Stimulated activated CD8-positive, alpha-beta memory T cell treated with anti-CD3 and anti-CD28 coated beads, Interleukin-7, amount 100 ng/mL, for 1 hour (primary cell): ENCODE results near the gene ZDHHC14.
A peak's percentile ranks its signal among the peaks of the same experiment; 100 is the strongest.
"Not testable (repeated sequence)": the region's sequence is repeated elsewhere in the genome, so short reads cannot be mapped to it uniquely, and the experiment has no call there.

Source experiments
- DNase-seq, 2 donors: peaks; one replicate each; pipeline ENCODE4 v3.0.0-alpha.2; 2020; ENCODE audit warnings: low read depth in 2 of 2

ZDHHC14 gene

GRCh38 chr6:157380458-157380778 lies 572 bp upstream of the ZDHHC14 start:
- no peak for DNase-seq

- peak; percentile 27 to 38 for DNase-seq
These were observed 936 bp downstream of the ZDHHC14 start for GRCh38 chr6:157381631-157382621.

GRCh38 chr6:157382821-157383220 lies 1.8 kb downstream of the ZDHHC14 start:
- DNase-seq, result no peak

- no peak for DNase-seq
These were observed 2.5 kb downstream of the ZDHHC14 start for GRCh38 chr6:157383471-157383870.

- not testable (repeated sequence) for DNase-seq
These were observed 4.0 kb downstream of the ZDHHC14 start for GRCh38 chr6:157384962-157385361.

- no peak for DNase-seq
These were observed 4.5 kb downstream of the ZDHHC14 start for GRCh38 chr6:157385482-157385881.

- DNase-seq, result no peak
These were observed 5.0 kb downstream of the ZDHHC14 start for GRCh38 chr6:157386023-157386422.

GRCh38 chr6:157386454-157386853 lies 5.5 kb downstream of the ZDHHC14 start:
- no peak for DNase-seq

GRCh38 chr6:157388924-157389323 lies 7.9 kb downstream of the ZDHHC14 start:
- DNase-seq, result no peak

- DNase-seq, result no peak
These were observed 9.5 kb downstream of the ZDHHC14 start for GRCh38 chr6:157390273-157391060.

- no peak for DNase-seq
These were observed 12.1 kb downstream of the ZDHHC14 start for GRCh38 chr6:157392927-157393668.

- DNase-seq, result no peak
These were observed 12.8 kb downstream of the ZDHHC14 start for GRCh38 chr6:157393669-157394327.

- DNase-seq, result not testable (repeated sequence)
These were observed 14.2 kb downstream of the ZDHHC14 start for GRCh38 chr6:157395199-157395598.

GRCh38 chr6:157396026-157396425 lies 15.0 kb downstream of the ZDHHC14 start:
- no peak for DNase-seq

GRCh38 chr6:157397660-157398059 lies 16.7 kb downstream of the ZDHHC14 start:
- no peak for DNase-seq

- no peak for DNase-seq
These were observed 17.2 kb downstream of the ZDHHC14 start for GRCh38 chr6:157398151-157398550.

- no peak for DNase-seq
These were observed 19.7 kb downstream of the ZDHHC14 start for GRCh38 chr6:157400676-157401075.

GRCh38 chr6:157401734-157402338 lies 20.8 kb downstream of the ZDHHC14 start:
- no peak for DNase-seq

GRCh38 chr6:157402996-157403685 lies 22.2 kb downstream of the ZDHHC14 start:
- no peak for DNase-seq

- no peak for DNase-seq
These were observed 22.7 kb downstream of the ZDHHC14 start for GRCh38 chr6:157403686-157404051.

GRCh38 chr6:157405986-157406385 lies 25.0 kb downstream of the ZDHHC14 start:
- no peak for DNase-seq
